Fibroblast of mammary gland (primary cell): ENCODE measurements around the gene ATXN2.

Experiments used
- DNase-seq: peaks from one replicate; pipeline ENCODE4 v3.0.0-alpha.2; 2010; ENCODE audit warnings: low read depth
- H3K4me3 ChIP-seq: 2 replicates; pipeline ENCODE4 v1.5.1; 2011; ENCODE audit warnings: low read depth, mild to moderate bottlenecking, low read length, moderate library complexity; ENCODE audit not compliant: control insufficient read depth
- TF ChIP-seq, protein P1 (sequence below): conservative IDR thresholded peaks from 2 replicates; pipeline ENCODE4 v1.5.1; 2011; ENCODE audit warnings: low read depth, low read length, inconsistent platforms; ENCODE audit not compliant: control insufficient read depth, insufficient read depth

The ATXN2 gene

DNA sequence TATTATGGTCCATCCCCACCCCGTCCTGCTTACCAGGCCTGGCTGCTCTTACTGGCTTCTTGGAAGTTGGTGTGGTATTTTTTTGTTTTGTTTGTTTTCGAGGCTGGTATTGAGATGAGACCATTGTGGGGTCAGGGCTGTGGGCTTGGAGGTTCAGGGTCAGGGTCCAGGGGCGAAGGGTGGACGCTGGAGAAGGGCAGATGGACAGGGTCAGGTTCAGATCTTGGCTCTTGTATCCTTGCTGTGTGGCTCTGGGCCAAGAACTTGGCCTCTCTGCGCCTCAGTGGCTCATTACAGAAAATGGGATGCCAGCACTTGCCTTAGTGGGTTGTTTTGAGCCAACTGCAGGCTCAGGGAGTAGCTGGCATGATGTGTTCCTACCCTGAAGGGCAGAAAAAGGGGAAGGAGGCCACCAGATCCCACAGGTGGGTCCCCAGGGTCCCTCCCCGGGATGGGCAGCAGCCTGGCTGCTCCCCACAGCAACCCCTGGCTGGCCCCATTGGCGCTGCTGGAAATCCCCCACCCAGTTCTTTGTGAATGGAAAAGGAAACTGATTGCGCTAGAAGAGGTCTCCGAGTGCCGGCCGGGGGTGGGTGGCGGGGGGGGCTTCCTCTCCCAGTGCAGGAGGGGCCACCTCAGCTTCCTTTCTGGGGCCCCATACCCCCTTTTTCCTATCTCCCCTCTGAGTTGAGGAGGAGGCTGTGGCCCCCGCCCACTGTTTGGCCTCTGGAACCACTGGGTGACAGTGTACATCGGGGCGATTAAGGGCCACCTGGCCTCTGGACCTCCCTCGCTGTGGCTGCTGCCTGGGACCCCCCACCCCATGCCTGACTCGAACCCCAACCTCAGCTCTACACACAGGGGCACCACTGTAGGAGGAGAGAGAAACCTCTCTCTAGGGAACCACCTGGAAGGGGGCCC is 168.4 kb downstream of the ATXN2 start:
- TF ChIP-seq, protein P1, sequence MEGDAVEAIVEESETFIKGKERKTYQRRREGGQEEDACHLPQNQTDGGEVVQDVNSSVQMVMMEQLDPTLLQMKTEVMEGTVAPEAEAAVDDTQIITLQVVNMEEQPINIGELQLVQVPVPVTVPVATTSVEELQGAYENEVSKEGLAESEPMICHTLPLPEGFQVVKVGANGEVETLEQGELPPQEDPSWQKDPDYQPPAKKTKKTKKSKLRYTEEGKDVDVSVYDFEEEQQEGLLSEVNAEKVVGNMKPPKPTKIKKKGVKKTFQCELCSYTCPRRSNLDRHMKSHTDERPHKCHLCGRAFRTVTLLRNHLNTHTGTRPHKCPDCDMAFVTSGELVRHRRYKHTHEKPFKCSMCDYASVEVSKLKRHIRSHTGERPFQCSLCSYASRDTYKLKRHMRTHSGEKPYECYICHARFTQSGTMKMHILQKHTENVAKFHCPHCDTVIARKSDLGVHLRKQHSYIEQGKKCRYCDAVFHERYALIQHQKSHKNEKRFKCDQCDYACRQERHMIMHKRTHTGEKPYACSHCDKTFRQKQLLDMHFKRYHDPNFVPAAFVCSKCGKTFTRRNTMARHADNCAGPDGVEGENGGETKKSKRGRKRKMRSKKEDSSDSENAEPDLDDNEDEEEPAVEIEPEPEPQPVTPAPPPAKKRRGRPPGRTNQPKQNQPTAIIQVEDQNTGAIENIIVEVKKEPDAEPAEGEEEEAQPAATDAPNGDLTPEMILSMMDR, result no peak
- H3K4me3 ChIP-seq, result no peak overlapping the region
- no peak for DNase-seq

DNA sequence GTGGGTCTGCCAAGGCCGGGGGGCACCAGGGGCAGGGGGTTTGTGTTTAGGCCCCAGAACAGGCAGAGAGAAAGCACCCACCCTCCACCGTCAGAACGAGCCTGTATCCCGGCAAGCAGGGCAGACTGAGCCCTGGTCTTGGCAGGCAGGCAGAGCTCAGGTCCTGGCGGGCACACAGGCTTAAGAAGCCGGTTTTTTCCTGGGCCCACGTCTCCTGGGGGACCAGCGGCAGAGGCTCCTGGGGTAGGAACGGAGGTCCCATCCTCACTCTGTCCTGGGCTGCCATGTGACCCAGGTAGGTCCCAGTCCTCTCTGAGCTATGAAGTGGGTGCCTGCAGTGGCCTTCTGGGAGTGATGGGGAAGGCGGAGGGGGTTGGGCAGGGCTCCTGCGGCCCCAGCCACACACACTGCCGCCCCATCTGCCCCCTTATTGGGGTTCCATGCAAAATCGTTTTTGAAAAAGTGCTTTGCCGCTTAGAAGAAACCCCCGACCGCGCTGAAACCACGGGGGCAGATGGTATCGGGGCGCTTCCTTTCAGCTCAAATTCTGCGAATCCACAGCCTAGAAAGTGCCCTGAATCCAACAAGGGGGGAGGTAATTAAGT is 169.2 kb downstream of the ATXN2 start:
- no peak overlapping the region for H3K4me3 ChIP-seq
- TF ChIP-seq, protein P1, result no peak
- no peak for DNase-seq

DNA sequence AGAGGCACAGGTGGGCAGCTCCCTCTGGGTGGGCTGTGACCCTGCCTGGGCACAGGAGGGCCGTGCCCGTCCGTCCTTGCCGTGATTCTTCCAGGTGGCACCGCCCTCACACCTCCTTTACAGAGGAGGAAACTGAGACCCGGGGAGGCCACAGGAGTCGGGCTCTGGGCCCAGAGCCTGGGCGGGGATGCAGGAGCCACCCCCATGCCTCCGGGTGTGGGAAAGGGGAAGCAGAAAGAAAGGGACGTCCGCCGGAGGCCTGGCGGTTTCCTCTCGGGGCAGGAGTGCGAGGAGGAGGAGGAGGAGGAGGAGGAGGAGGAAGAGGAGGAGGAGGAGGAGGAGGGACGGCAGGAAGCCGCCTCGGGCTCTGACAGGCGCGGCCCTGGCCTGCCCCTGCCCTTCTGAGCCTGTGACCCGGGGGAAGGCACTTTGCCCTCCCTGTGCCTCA is 170.4 kb downstream of the ATXN2 start:
- H3K4me3 ChIP-seq, result no peak overlapping the region
- DNase-seq, result no peak
- TF ChIP-seq, protein P1, result no peak

DNA sequence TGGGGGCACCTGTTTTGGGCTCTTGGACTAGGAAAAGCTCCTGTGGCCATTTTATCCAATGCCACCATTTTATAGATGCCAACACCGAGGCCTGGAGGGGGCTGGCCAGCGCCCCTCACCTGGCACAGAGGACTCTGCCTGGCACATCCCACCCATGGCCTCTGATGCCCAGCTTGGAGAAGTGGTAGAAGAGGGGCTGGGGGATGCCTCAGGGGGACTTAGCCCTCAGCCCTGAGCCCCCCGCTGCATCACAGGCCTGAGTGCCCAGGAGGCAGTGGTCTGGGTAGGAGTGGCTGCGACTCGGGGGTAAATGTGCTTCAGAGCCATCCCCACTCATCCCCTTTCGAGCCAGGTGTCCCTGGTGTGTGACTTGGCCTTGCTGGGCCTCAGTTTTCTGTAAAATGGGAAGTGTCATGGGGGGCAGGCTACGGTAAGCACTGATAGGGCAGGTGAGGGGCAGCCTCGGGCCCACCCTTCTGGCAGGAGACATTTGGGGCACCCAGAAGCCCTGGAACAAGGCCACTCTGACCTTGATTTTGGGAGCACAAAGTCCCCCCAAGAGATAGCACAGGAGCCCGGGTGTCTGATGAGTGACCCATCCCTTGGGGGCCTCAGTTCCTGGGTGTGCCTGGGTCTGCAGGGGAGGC is 170.9 kb downstream of the ATXN2 start:
- TF ChIP-seq, protein P1, result no peak
- DNase-seq, result no peak

DNA sequence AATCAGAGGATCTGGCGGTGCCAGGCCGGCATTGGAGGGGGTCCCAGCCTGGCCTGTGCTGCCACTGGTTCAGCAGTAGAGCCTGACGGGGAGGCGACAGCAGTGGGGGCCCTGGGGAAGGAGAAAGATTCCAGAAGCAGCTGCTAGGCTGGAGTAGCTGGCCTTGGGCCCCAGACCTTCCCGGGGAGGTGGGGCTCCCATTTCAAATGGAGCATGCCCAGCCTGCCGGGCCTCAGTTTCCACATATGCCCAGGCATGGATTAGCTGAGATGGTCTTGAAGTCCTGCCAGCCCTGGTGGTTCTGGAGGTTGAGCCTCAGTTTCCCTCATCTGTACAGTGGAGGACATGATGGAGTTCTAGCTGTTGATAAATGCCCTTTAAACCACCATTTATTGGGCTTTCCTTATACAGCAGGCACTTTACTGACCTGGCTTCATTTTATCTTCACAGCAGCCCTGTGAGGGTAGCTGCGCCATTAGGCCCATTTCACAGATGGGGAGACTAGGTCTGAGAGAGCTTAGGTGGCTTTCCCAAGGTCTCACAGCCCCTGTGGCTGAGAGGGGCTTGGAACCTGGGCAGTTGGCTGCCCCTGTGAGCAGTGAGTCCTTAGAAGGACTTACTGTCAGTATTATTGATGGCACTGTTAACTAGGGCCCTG is 171.6 kb downstream of the ATXN2 start:
- no peak overlapping the region for H3K4me3 ChIP-seq

More for the DNA sequence above, 170.9 kb downstream of the ATXN2 start:
- H3K4me3 ChIP-seq, result no peak overlapping the region

More for the DNA sequence above, 171.6 kb downstream of the ATXN2 start:
- TF ChIP-seq, protein P1, result no peak
- DNase-seq, result no peak
